Astrocyte of the cerebellum (primary cell): Measurements from ENCODE around the gene CCDC137.

ENCODE experiments used
- DNase-seq: peaks from one replicate; pipeline ENCODE4 v3.0.0-alpha.2; 2011; ENCODE audit warnings: low read depth
- H3K4me3 ChIP-seq: 2 replicates; pipeline ENCODE4 v1.5.1; 2011; ENCODE audit warnings: mild to moderate bottlenecking, low read depth, low read length, moderate library complexity
- in situ Hi-C: cut with HindIII; loops from 2 replicates; pipeline ENCODE4 v1.10.0; 2017; ENCODE audit warnings: low sequenced_read_pairs
- TF ChIP-seq, protein P1 (sequence below): IDR thresholded peaks from 2 replicates; pipeline ENCODE4 v1.5.1; 2012; ENCODE audit warnings: low read length, low read depth, moderate library complexity, mild to moderate bottlenecking; ENCODE audit errors: missing control alignments

CCDC137 gene

DNA sequence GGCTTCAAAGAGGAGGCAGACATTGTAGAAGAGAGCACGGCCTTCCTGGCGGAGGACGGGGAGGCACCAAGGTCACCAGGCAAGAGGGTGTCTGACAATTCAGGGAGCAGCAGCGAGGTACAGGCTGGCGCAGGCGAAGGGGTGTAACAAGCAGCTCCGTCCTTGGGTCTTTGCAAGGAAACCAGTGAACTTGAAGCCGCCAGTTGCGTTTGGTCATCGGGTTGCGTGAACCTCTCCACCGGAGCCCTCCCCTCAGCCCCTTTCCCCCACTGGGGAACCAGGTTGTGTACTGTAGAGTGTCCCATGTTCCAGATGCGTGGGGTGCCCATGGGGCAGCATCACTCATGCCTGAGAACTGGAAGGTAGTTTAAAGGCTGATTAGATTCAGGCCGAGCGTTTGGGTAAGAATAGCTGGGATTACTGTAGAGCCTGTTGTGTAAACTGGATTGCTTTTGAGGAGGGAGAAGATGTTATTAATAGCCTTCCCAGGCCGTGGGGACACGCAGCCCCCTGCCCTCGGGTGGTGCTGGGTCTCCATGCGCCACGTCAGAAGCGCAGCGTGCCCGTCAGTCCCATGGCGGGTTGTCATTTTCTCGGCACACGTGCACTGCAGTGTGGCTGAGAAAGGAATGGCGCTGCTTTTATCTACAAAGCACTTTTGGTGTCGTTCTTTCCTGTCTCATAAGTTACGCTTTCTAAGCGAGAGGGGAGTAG lies 39.1 kb downstream of the CCDC137 start:
- in situ Hi-C loops = no loop called here
- TF ChIP-seq, protein P1, sequence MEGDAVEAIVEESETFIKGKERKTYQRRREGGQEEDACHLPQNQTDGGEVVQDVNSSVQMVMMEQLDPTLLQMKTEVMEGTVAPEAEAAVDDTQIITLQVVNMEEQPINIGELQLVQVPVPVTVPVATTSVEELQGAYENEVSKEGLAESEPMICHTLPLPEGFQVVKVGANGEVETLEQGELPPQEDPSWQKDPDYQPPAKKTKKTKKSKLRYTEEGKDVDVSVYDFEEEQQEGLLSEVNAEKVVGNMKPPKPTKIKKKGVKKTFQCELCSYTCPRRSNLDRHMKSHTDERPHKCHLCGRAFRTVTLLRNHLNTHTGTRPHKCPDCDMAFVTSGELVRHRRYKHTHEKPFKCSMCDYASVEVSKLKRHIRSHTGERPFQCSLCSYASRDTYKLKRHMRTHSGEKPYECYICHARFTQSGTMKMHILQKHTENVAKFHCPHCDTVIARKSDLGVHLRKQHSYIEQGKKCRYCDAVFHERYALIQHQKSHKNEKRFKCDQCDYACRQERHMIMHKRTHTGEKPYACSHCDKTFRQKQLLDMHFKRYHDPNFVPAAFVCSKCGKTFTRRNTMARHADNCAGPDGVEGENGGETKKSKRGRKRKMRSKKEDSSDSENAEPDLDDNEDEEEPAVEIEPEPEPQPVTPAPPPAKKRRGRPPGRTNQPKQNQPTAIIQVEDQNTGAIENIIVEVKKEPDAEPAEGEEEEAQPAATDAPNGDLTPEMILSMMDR = no peak
- H3K4me3 ChIP-seq = no peak overlapping the region
- DNase-seq = no peak

DNA sequence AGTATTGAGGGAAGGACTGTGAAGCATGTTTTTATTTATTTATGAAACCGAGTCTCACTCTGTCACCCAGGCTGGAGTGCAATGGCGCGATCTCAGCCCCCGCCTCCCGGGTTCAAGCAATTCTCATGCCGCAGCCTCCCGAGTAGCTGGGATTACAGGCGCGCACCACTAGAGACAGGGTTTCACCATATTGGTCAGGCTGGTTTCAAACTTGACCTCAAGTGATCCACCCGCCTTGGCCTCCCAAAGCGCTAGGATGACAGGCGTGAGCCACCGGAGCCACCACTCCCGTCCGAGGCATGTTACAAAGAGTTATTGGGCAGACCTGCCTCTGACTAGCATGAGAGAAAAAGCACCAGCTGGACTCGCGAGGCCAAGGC lies 39.7 kb downstream of the CCDC137 start:
- TF ChIP-seq, protein P1 = no peak
- no peak overlapping the region for H3K4me3 ChIP-seq
- no peak for DNase-seq
- in situ Hi-C loops = no loop called here

DNA sequence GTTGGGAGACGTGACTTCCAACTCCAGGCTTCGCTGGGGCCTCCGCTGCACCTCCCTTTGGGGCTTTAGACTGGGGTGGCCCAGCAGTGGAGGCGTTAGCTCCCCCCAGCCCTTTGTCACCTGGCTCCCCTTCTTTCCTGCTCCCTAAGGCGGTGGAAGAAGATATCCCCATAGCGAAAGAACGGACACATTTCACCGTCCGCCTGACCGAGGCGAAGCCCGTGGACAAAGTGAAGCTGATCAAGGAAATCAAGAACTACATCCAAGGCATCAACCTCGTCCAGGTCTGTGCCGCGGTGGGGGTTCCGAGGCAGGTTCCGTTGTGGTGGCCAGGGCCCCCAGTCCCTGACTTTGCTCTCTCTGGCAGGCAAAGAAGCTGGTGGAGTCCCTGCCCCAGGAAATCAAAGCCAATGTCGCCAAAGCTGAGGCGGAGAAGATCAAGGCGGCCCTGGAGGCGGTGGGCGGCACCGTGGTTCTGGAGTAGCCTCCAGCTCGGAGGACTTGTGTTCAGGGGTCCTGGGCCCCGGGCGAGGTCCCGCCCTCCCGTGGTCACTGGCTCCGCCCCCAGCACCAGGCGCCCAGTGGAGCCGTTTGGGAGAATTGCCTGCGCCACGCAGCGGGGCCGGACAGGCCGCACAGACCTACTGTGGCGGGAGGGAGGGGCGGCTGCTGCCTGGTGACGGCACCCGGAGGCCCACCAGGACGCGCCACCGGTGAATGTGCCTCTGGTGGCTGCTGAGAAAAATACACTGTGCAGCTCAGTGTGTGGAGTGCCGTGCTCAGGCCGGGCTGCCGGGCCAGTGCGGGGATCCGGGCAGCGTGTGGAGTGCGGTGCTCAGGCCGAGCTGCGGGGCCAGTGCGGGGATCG lies 40.5 kb downstream of the CCDC137 start:
- TF ChIP-seq, protein P1 = no peak
- DNase-seq = no peak
- no peak overlapping the region for H3K4me3 ChIP-seq
- in situ Hi-C loops = no loop called here

DNA sequence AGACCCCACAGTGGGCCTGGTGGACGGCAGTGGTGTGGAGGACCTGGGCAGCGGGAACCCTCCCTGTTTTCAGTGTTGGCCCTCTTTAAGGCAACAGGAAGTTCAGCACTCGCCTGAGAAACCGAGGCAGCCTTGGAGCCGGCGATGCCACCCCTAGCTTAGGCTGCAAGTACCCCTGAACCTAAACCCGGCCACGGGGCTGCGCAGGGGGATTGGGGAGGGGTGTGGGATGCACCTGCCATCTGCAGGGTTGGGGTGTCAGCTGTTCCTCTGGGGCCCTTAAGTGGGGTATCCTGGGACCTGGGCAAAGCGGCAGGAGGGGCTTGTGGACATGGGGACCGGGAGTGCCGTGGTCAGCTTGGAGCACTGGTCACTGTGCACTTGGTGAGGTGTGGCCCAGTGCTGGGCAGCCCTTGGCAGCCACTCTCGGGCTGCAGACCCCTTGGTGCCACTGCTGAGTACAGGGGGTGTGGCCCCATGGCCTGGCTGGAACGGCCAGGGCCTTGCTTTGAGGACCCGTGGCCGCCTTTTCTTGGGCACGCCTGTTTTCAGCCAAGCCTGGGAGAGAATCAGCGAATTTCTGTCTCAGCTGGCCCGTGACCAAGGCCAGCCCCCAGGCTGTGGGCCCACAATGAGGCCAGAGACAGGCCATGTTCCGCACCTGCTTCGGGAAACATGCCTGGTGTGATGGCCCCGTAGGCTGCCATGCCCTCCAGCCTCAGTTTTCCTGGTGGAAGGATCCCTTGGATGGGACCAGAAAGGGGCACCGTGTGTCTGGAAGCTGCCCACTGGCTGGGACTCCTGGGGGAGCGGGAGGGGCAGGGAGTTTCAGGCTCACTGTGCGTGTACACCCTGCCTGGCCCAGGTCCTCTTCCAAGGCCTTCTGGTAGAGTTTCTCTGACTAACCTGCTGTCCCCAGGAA lies 41.4 kb downstream of the CCDC137 start:
- no peak for DNase-seq
- no peak overlapping the region for H3K4me3 ChIP-seq
- TF ChIP-seq, protein P1 = no peak
- in situ Hi-C loops = no loop called here

DNA sequence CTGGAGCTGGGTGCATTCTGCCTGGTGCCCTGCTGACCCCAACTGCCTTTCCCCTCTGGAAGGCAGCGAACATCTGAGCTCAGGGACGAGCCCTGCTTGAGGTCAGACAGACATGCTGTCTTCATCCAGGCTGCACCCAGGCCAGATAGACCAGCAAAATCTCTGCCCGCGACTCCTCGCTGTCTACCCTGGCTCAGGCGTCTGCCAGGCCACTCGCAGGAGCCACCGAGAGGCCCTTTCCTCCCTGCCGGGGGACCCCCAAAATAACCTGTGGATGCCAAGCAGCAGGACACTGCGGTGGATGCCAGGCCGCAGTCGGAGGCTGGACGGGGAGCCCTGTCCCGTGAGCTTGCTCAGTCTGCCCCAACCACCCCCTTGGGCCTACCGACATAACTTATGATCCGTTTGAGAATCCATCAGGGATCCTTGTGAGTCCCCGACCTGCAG lies 42.2 kb downstream of the CCDC137 start:
- in situ Hi-C loops = no loop called here
- TF ChIP-seq, protein P1 = no peak
- H3K4me3 ChIP-seq = no peak overlapping the region
- no peak for DNase-seq
